ENCODE data around the gene TDP2. TPM values are rescaled to one million over a fixed set of nuclear protein-coding genes. Genes with fewer than 3 reads are reported as not detected.

The TDP2 gene
- total RNA-seq, 1 experiment from 2014 or later = 33.6 TPM

DNA sequence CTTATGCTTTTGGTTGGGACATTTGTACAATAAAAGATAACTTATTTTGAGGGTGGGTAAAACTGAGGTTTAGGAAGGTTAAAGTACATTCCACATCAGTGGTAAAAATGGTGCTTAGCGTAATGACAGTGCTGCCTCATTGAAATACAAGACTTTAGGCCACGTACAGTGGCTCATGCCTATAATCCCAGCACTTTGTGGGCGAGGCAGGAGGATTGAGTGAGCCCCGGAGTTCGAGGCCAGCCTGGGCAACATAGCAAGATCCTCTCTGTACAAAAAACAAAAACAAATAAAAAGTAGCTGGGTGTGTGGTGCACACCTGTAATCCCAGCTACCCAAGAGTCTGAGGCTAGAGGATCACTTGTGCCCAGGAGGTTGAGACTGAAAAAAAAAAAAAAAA is 18.4 kb downstream of the TDP2 start:
- no peak for TF ChIP-seq POLR2AphosphoS5 (IDR thresholded peaks at IDR 0.05; ENCODE audit: low read depth, low read length)
- TF ChIP-seq, protein P1, sequence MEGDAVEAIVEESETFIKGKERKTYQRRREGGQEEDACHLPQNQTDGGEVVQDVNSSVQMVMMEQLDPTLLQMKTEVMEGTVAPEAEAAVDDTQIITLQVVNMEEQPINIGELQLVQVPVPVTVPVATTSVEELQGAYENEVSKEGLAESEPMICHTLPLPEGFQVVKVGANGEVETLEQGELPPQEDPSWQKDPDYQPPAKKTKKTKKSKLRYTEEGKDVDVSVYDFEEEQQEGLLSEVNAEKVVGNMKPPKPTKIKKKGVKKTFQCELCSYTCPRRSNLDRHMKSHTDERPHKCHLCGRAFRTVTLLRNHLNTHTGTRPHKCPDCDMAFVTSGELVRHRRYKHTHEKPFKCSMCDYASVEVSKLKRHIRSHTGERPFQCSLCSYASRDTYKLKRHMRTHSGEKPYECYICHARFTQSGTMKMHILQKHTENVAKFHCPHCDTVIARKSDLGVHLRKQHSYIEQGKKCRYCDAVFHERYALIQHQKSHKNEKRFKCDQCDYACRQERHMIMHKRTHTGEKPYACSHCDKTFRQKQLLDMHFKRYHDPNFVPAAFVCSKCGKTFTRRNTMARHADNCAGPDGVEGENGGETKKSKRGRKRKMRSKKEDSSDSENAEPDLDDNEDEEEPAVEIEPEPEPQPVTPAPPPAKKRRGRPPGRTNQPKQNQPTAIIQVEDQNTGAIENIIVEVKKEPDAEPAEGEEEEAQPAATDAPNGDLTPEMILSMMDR (IDR thresholded peaks at IDR 0.05) = no peak
- TF ChIP-seq REST (IDR thresholded peaks at IDR 0.05; ENCODE audit: insufficient read depth in 1 of 2, low read depth in 2 of 2, low read length in 1 of 2) = no peak
- no peak for TF ChIP-seq TCF7L2 (IDR thresholded peaks at IDR 0.05; ENCODE audit: low read depth, low read length)
- no peak for TF ChIP-seq SIN3A (IDR thresholded peaks at IDR 0.05; ENCODE audit: borderline replicate concordance, insufficient read depth, low read depth, low read length)
- Histone ChIP-seq H3K36me3 (ENCODE audit: control insufficient read depth, insufficient read depth, low read length) (0 out of 2 replicates have a peak, but pooled peaks cover 5% of the 10 kb centered on the region), H3K27me3 (ENCODE audit: control insufficient read depth, insufficient read depth, low read length) (no peaks in the 10 kb centered on the region), H3K27ac (ENCODE audit: low read length) (no peak overlapping the region), H3K4me3 (ENCODE audit: low read depth in 2 of 2, low read length in 2 of 2) (no peak overlapping the region), H3K4me1 (ENCODE audit: control insufficient read depth, insufficient read depth, low read length) (peaks cover 6% of the 10 kb centered on the region), H3K9me3 (ENCODE audit: control insufficient read depth, insufficient read depth, low read depth, low read length) (no peaks in the 10 kb centered on the region)
- ATAC-seq = no peak
- BruUV-seq (replicated peaks) = no TSS peak
- in situ Hi-C loops (cut with HindIII; ENCODE audit: low pct_unique_long_range_greater_than_20kb, low sequenced_read_pairs) (no loop called here), intact Hi-C loops (cut with micrococcal nuclease; ENCODE audit: unreplicated experiment) (no loop called here)
- DNase-seq (ENCODE audit: low read depth, low spot score) = no peak
- ChIA-PET CTCF (no interaction called here), POLR2A (no interaction called here)

DNA sequence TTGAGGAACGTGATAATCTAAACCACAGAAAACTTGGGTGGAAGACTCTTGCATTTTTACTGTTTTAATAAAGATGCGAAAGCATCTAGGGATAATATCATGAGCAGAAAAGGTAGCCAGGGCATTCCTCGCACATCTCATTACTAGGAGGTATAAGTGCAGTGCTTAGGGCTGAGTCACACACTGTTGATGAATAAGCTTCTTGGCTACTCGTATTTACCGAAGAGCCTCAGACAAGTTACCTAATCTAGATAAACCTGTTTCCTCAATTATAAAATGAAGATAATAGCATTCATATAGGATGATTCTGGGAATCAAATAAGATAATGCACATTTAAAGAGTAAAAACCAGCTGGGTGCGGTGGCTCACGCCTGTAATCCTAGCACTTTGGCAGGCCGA is 19.9 kb downstream of the TDP2 start:
- peak overlapping the region in 1 of 2 experiments; percentile 58; a peak in 2 of 4 replicates for H3K4me3 ChIP-seq (ENCODE audit: low read depth in 2 of 2, low read length in 2 of 2)
- H3K9me3 ChIP-seq (ENCODE audit: control insufficient read depth, insufficient read depth, low read depth, low read length) = no peaks in the 10 kb centered on the region
- H3K36me3 ChIP-seq (ENCODE audit: control insufficient read depth, insufficient read depth, low read length) = 0 out of 2 replicates have a peak, but pooled peaks cover 5% of the 10 kb centered on the region
- no peaks in the 10 kb centered on the region for H3K27me3 ChIP-seq (ENCODE audit: control insufficient read depth, insufficient read depth, low read length)
- H3K27ac ChIP-seq (ENCODE audit: low read length) = no peak overlapping the region
- intact Hi-C loops (cut with micrococcal nuclease; ENCODE audit: unreplicated experiment) = no loop called here
- no peak for DNase-seq (ENCODE audit: low read depth, low spot score)
- in situ Hi-C loops (cut with HindIII; ENCODE audit: low pct_unique_long_range_greater_than_20kb, low sequenced_read_pairs) = no loop called here
- peaks cover 6% of the 10 kb centered on the region for H3K4me1 ChIP-seq (ENCODE audit: control insufficient read depth, insufficient read depth, low read length)
- POLR2A ChIA-PET = no interaction called here
- BruUV-seq (replicated peaks) = no TSS peak
- no peak for ATAC-seq
- CTCF ChIA-PET = interaction anchor here (0.5 kb wide), 1 partner anchor 65 kb away, joined by 11 read pairs; no protein-coding TSS in a partner anchor
- TF ChIP-seq, protein P1 (IDR thresholded peaks at IDR 0.05) = no peak
- TF ChIP-seq REST (IDR thresholded peaks at IDR 0.05; ENCODE audit: insufficient read depth in 1 of 2, low read depth in 2 of 2, low read length in 1 of 2) (no peak), POLR2AphosphoS5 (IDR thresholded peaks at IDR 0.05; ENCODE audit: low read depth, low read length) (no peak), SIN3A (IDR thresholded peaks at IDR 0.05; ENCODE audit: borderline replicate concordance, insufficient read depth, low read depth, low read length) (no peak), TCF7L2 (IDR thresholded peaks at IDR 0.05; ENCODE audit: low read depth, low read length) (no peak)
